ENCODE results near the gene GSE1. TPM values are rescaled to one million over a fixed set of nuclear protein-coding genes. Genes with fewer than 3 reads are reported as not detected.

Gene GSE1
- total and polyA plus RNA-seq, 9 of the 15 experiments (the other 6 are each of a cell fraction or from before 2014, with no cell fraction given): 12.2 to 244 (median 57.9) TPM

DNA sequence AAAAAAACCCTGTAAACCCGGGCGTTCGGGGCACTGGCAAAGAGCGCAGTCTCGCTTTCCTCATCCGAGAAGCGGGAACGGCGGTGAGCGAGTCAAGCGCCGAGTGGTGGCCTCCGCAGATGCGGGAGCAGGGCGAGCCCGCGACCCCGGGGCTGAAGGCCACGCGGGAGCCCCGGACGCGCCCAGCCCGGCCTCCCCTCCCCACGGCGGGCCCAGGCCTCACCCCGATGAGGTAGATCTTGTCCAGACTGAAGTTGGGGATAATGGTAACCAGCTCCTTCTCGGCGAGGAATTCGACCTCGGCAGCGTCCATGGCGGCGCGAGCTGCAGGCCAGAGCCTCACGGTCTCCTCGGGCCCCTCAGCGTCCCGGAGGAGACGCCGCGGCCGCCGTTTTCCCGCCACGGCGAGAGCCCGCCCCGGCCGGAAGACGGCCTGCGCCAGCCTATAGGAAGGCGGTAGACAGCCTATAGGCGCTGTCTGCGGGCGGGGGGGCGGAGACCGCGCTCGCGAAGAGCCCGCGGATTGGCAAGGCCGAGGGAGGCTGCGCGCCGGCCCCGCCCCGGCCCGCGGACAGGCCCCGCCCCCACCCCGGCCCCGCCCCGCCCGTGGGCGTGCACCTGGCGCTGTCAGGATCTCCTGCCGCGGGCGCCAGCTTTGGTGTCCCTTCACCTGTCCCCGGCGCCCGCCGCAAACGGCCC is 75.6 kb downstream of the GSE1 start, which contains the start of gene GINS2 (continued):
- TF ChIP-seq HLTF (IDR thresholded peaks at IDR 0.05): no peak; the same call in 1 of the 2 replicates
- no peak for TF ChIP-seq ZNF445 (CRISPR knock-in tag; IDR thresholded peaks at IDR 0.05; ENCODE audit: low read depth)
- TF ChIP-seq, protein P1, sequence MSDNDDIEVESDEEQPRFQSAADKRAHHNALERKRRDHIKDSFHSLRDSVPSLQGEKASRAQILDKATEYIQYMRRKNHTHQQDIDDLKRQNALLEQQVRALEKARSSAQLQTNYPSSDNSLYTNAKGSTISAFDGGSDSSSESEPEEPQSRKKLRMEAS (CRISPR knock-in tag; IDR thresholded peaks at IDR 0.05): peak; percentile 69
- no peak for TF ChIP-seq ZKSCAN3 (CRISPR knock-in tag; IDR thresholded peaks at IDR 0.05)
- TF ChIP-seq NR3C1 (CRISPR knock-in tag; IDR thresholded peaks at IDR 0.05): no peak
- no peak for TF ChIP-seq BCL6 (CRISPR knock-in tag; IDR thresholded peaks at IDR 0.05)
- TF ChIP-seq WHSC1 (IDR thresholded peaks at IDR 0.05; ENCODE audit: low read length): no peak

DNA sequence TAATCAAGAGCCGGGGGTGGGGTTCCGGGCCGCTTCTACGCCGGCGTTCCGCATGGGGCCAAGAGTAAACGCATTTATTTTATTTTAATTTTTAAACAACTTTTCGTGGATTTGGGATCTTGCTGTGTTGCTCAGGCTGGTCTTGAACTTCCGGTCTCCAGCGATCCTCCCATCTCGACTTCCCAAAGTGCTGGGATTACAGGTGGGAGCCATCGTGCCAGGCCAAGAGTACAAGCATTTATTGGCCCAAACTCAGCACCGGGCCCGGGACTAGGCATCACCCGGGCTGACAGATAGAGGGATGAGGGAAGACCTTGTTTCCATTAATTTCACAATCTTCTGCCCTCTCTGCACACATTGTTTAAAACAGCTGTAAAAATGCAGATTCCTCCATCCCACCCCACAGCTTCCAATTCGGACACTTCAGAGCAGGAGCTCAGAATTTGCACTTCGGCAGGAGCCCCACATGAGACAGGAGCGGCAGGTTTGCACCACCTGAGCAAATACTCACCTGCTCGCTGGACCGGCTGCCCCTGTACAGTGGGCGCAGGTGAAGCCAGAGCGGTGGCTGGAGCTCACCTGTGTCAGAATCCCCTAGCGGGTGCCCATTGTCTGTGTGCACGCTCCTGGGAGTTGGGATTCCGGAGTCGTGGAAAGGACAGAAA is 76.3 kb downstream of the GSE1 start:
- ATAC-seq (no peak), FAIRE-seq (peak; percentile 11), DNase-seq (ENCODE audit: extremely low read depth in 1 of 4, low spot score in 3 of 4) (no peak)
- no peaks in the 10 kb centered on the region for H3K9me3 ChIP-seq (replicated peaks; ENCODE audit: control insufficient read depth, insufficient read depth, low read depth, low read length)
- BruUV-seq (replicated peaks): TSS peak; percentile 64
- peaks cover 3% of the 10 kb centered on the region for H3K9me1 ChIP-seq (ENCODE audit: control insufficient read depth, insufficient read depth, low read length)
- POLR2A ChIA-PET: interaction anchor here (0.6 to 1.9 kb wide), 5 partner anchors 8 to 1685 kb away, joined by 3 to 9 read pairs (median 3); no protein-coding TSS in a partner anchor
- WGBS (ENCODE audit: insufficient coverage, low coverage, missing lambda C conversion rate): 41% methylated on average over 25 of the region's 27 CpGs
- peaks cover 17 to 33% of the 10 kb centered on the region in 2 experiments; a peak in 4 of 5 replicates for H3K4me1 ChIP-seq (replicated peaks in 1 of 2; ENCODE audit: control insufficient read depth in 2 of 2, insufficient read depth in 2 of 2, low read length in 2 of 2)
- CTCF ChIA-PET (ENCODE audit: low intra/inter-chr PET ratio): no interaction called here
- H3K36me3 ChIP-seq (ENCODE audit: control insufficient read depth, insufficient read depth, low read length): peaks cover 30% of the 10 kb centered on the region; the same call in 2 of the 3 replicates
- TF ChIP-seq SIN3A (IDR thresholded peaks at IDR 0.05; ENCODE audit: borderline replicate concordance in 2 of 2, control insufficient read depth in 1 of 2, low read depth in 2 of 2, low read length in 2 of 2): peak in 1 of 2 experiments; percentile 3; a peak in 1 of 4 replicates
- no peak for TF ChIP-seq NFYB (IDR thresholded peaks at IDR 0.05; ENCODE audit: extremely low read depth, insufficient read length)
- TF ChIP-seq ETV1 (tag; conservative IDR thresholded peaks at IDR 0.05; ENCODE audit: low read depth): peak; percentile 59; the same call in 1 of the 2 replicates
- TF ChIP-seq MIER1 (IDR thresholded peaks at IDR 0.05; ENCODE audit: low read depth): no peak
- TF ChIP-seq ELF1 (tag; IDR thresholded peaks at IDR 0.05): 0 out of 2 replicates have a peak, but pooled peaks have one; percentile 14
- TF ChIP-seq ZNF121 (CRISPR knock-in tag; conservative IDR thresholded peaks at IDR 0.05): peak; percentile 96
- no peak for TF ChIP-seq FOXK1 (CRISPR knock-in tag; IDR thresholded peaks at IDR 0.05; ENCODE audit: borderline replicate concordance)
- 0 out of 2 replicates have a peak, but pooled peaks have one; percentile 33 for TF ChIP-seq BCOR (IDR thresholded peaks at IDR 0.05)
- no peak for TF ChIP-seq BACH1 (tag; IDR thresholded peaks at IDR 0.05)
- TF ChIP-seq CEBPB (tag; IDR thresholded peaks at IDR 0.05): peak; percentile 46
- no peak for TF ChIP-seq ZNF830 (CRISPR knock-in tag; IDR thresholded peaks at IDR 0.05)
- intact Hi-C loops (cut with micrococcal nuclease): no loop called here
- peak overlapping the region; percentile 47 for H3K4me3 ChIP-seq
- in situ Hi-C loops (cut with MboI): no loop called here
- H3K27me3 ChIP-seq (ENCODE audit: control insufficient read depth in 2 of 2, insufficient read depth in 2 of 2, low read length in 2 of 2): no peaks in the 10 kb centered on the region
- peaks cover 41% of the 10 kb centered on the region for H3K79me2 ChIP-seq (ENCODE audit: control insufficient read depth, insufficient read depth, low read length)
- H3K9ac ChIP-seq (ENCODE audit: insufficient read depth in 1 of 2, low read depth in 2 of 2, low read length in 2 of 2): peak overlapping the region; percentile 36 to 84; a peak in 3 of 4 replicates
- peak overlapping the region; percentile 89 for H2AFZ ChIP-seq (ENCODE audit: low read depth, low read length)
- H3K27ac ChIP-seq (ENCODE audit: extremely low read depth, low read depth, low read length): no peak overlapping the region
- peaks cover 12% of the 10 kb centered on the region; the same call in 1 of the 2 replicates for H4K20me1 ChIP-seq (replicated peaks; ENCODE audit: control insufficient read depth, insufficient read depth, low read length)
- H3K4me2 ChIP-seq (ENCODE audit: insufficient read depth, low read length): peak overlapping the region; percentile 84
